Ovary (tissue), 3 donors: ENCODE results near the gene RNLS.

Experiments used
- EP300 ChIP-seq: sonication (generic); formaldehyde crosslinking; IDR thresholded peaks from one replicate; pipeline ENCODE4 v1.6.1; 2017; ENCODE audit warnings: antibody characterized with exemption
- TF ChIP-seq, protein P1 (sequence below), 3 donors: fragments of 450-650 bp in 2 of 3; fragments of 200-600 bp in 1 of 3; IDR thresholded peaks; one replicate each; pipeline versions ENCODE4 v1.5.1 to v1.8.0; 2016 to 2022; ENCODE audit warnings: antibody characterized with exemption in 3 of 3, mild to moderate bottlenecking in 1 of 3
- donor health status: DM: no; HTN: no; CAD: no.

DNA sequence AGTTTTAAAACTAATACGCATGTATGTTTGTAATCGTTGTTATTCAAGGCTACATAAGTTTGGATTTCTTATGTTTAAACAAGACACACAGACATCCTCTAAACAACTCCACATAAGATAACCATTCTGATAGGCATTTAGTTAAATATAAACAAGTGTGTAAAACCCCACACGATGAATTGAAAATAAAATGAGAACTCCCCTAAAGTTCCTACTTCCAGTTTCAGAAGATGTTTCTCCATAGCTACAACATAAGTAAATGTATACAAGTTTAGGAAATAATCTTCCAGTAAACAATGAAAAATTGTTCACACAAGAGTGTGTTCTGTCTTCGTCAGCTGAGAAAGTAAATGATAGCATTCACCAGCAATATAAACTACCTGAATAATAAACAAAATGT lies 246.8 kb downstream of the RNLS start:
- TF ChIP-seq, protein P1, sequence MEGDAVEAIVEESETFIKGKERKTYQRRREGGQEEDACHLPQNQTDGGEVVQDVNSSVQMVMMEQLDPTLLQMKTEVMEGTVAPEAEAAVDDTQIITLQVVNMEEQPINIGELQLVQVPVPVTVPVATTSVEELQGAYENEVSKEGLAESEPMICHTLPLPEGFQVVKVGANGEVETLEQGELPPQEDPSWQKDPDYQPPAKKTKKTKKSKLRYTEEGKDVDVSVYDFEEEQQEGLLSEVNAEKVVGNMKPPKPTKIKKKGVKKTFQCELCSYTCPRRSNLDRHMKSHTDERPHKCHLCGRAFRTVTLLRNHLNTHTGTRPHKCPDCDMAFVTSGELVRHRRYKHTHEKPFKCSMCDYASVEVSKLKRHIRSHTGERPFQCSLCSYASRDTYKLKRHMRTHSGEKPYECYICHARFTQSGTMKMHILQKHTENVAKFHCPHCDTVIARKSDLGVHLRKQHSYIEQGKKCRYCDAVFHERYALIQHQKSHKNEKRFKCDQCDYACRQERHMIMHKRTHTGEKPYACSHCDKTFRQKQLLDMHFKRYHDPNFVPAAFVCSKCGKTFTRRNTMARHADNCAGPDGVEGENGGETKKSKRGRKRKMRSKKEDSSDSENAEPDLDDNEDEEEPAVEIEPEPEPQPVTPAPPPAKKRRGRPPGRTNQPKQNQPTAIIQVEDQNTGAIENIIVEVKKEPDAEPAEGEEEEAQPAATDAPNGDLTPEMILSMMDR (IDR thresholded peaks at IDR 0.05), result no peak
- TF ChIP-seq EP300, result no peak
